Lung (tissue), 12 donors: ENCODE data around the gene CDC42SE1. TPM values are rescaled to one million over a fixed set of nuclear protein-coding genes. Genes with fewer than 3 reads are reported as not detected.

Experiments
- ATAC-seq: fragments of 200-7000 bp; cut with Tn5 transposase; one replicate; pipeline ENCODE4 v1.9.1; 2020; ENCODE audit warnings: moderate number of reproducible peaks; ENCODE audit not compliant: insufficient read depth, low FRiP score
- DNase-seq, 3 donors: peaks; one replicate each; pipeline ENCODE4 v3.0.0-alpha.2; 2013 to 2017
- H3K27ac ChIP-seq, 2 donors: one replicate each; pipeline ENCODE4 v1.5.1; 2013; ENCODE audit warnings: mild to moderate bottlenecking in 2 of 2, moderate library complexity in 2 of 2, control low read depth in 1 of 2, inconsistent platforms in 1 of 2, low read depth in 1 of 2, low read length in 1 of 2
- H3K27me3 ChIP-seq, 3 donors: one replicate each; pipeline ENCODE4 v1.5.1; 2013; ENCODE audit warnings: low read length in 2 of 3; ENCODE audit not compliant: control insufficient read depth in 3 of 3, insufficient read depth in 3 of 3
- H3K36me3 ChIP-seq, 4 donors: one replicate each; pipeline ENCODE4 v1.5.1; 2013; ENCODE audit warnings: low read length in 4 of 4, mild to moderate bottlenecking in 1 of 4, moderate library complexity in 1 of 4; ENCODE audit not compliant: control insufficient read depth in 4 of 4, insufficient read depth in 4 of 4
- H3K4me1 ChIP-seq, 5 donors: one replicate each; pipeline ENCODE4 v1.5.1; 2013; ENCODE audit warnings: low read length in 5 of 5, mild to moderate bottlenecking in 2 of 5, moderate library complexity in 1 of 5; ENCODE audit not compliant: control insufficient read depth in 5 of 5, insufficient read depth in 5 of 5
- H3K4me3 ChIP-seq: one replicate; pipeline ENCODE4 v1.5.1; 2013; ENCODE audit warnings: mild to moderate bottlenecking, control low read depth, moderate library complexity
- H3K9ac ChIP-seq, 2 donors: one replicate each; pipeline ENCODE4 v1.5.1; 2013; ENCODE audit warnings: low read length in 2 of 2, control low read depth in 1 of 2; ENCODE audit not compliant: insufficient read depth in 1 of 2
- H3K9me3 ChIP-seq, 4 donors: one replicate each; pipeline ENCODE4 v1.5.1; 2013; ENCODE audit warnings: low read length in 3 of 4, mild to moderate bottlenecking in 1 of 4, moderate library complexity in 1 of 4; ENCODE audit not compliant: control insufficient read depth in 4 of 4, insufficient read depth in 3 of 4
- WGBS, 2 donors: extraction: QIAGEN DNeasy Blood & Tissue Kit; methylation state at CpG; one replicate each; pipeline ENCODE4 v1.1.7; 2013; 5-methylcytosine and 5-hydroxymethylcytosine counted together
- polyA plus RNA-seq, 2 donors: library from polyadenylated mRNA; stranded (reverse); fragments of 200-250 nt; gene quantifications; one replicate each; pipeline ENCODE4 v1.2.1, GENCODE V29; 2013
- total RNA-seq, 2 donors: library from RNA; depleted of rRNA in 1 of 2; stranded (reverse); fragments of >200 nt in 1 of 2; gene quantifications; one replicate each; pipeline ENCODE4 v1.2.1, GENCODE V29; 2014 to 2021
- TF ChIP-seq, protein P1 (sequence below): IDR thresholded peaks from 2 replicates; pipeline ENCODE4 v1.5.1; 2012; ENCODE audit warnings: mild to moderate bottlenecking; ENCODE audit errors: control extremely low read depth, extremely low read depth
- donor health status: control.
- donor health status: control.
- donor health status: Bipolar disorder and iron deficiency.
- donor health status: healthy.
- donor health status: DM: yes; HTN: yes; CAD: no.

CDC42SE1 gene
- total and polyA plus RNA-seq, 4 donors: 38.4 to 147 (median 95.5) TPM

DNA sequence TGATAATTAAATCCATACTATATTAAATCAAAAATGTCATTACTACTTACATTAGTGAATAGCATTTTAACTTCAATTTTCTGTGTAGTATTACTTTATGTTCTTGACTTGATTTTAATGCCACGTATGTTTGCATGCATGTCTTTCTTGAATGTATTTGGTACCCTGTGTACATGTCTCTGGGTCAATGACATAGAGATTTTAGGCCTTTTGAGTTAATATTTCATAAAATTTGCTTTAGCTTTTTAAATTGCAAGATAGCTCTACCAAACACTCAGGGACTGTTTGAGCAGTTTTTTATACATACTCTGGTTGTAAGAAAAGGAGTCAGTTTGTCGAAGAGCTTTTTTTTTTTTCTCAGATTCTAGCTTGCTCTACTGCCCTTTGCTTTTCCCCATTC, 2.3 kb upstream of the CDC42SE1 start:
- H3K27me3 ChIP-seq: no peaks in the 10 kb centered on the region
- H3K36me3 ChIP-seq: peaks cover 0 to 3% (median under 1%) of the 10 kb centered on the region in 4 donors
- DNase-seq (peak in 1 of 3 donors; percentile 49), ATAC-seq (no peak)
- H3K4me1 ChIP-seq: peaks cover 3 to 31% (median 8%) of the 10 kb centered on the region in 5 donors
- no peaks in the 10 kb centered on the region for H3K9me3 ChIP-seq
- H3K9ac ChIP-seq: peak overlapping the region in 1 of 2 donors; percentile 34
- TF ChIP-seq, protein P1, sequence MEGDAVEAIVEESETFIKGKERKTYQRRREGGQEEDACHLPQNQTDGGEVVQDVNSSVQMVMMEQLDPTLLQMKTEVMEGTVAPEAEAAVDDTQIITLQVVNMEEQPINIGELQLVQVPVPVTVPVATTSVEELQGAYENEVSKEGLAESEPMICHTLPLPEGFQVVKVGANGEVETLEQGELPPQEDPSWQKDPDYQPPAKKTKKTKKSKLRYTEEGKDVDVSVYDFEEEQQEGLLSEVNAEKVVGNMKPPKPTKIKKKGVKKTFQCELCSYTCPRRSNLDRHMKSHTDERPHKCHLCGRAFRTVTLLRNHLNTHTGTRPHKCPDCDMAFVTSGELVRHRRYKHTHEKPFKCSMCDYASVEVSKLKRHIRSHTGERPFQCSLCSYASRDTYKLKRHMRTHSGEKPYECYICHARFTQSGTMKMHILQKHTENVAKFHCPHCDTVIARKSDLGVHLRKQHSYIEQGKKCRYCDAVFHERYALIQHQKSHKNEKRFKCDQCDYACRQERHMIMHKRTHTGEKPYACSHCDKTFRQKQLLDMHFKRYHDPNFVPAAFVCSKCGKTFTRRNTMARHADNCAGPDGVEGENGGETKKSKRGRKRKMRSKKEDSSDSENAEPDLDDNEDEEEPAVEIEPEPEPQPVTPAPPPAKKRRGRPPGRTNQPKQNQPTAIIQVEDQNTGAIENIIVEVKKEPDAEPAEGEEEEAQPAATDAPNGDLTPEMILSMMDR: no peak
- no peak overlapping the region for H3K4me3 ChIP-seq
- 79 to 91% methylated on average over 2 of the region's 2 CpGs for WGBS, 2 donors
- no peak overlapping the region for H3K27ac ChIP-seq

DNA sequence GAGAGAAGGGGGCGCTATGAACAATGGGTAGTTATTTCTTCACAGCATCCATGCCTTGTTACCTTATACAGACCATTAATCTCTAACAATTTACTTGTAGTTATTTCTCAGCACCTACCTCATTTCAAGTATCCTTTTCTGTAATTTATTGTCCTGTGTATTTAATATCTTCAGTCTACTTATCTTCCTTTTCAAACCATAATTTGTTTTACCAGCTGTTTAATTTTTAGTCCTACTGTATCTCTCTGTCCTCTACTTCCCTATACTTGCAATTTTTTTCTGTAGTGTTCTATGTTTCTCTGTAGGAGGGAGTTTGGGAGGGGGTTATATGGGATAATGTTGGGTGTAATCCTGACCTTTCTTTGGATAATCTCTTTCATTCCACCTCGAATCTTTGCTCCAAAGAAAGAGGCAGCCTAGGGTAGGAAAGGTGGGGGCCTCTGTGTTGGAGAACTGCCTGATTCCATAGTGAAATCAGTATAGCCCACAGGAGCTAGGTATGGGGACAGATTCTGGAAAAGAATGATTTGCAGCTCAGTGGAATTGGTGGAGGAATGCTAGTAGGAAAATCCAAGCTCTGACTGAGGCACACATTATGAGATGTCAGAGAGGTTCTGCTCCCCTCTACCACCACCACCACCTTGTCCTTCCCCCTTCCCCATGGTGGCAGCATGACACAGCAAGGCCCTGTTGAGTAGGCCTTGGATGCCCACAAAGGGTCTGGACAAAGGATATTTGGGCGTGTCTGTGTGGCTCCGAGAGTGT, 1.4 kb upstream of the CDC42SE1 start:
- Histone ChIP-seq H3K27me3 (no peaks in the 10 kb centered on the region), H3K9ac (peak overlapping the region; percentile 66 to 92), H3K36me3 (peaks cover 4 to 9% (median 5%) of the 10 kb centered on the region in 4 donors), H3K4me3 (no peak overlapping the region), H3K9me3 (no peaks in the 10 kb centered on the region), H3K4me1 (peaks cover 9 to 35% (median 11%) of the 10 kb centered on the region in 5 donors), H3K27ac (no peak overlapping the region)
- ATAC-seq (no peak), DNase-seq (peak; percentile 21 to 53 (median 38))
- TF ChIP-seq, protein P1: no peak
- WGBS, 2 donors: 62 to 72% methylated on average over 4 of the region's 4 CpGs

DNA sequence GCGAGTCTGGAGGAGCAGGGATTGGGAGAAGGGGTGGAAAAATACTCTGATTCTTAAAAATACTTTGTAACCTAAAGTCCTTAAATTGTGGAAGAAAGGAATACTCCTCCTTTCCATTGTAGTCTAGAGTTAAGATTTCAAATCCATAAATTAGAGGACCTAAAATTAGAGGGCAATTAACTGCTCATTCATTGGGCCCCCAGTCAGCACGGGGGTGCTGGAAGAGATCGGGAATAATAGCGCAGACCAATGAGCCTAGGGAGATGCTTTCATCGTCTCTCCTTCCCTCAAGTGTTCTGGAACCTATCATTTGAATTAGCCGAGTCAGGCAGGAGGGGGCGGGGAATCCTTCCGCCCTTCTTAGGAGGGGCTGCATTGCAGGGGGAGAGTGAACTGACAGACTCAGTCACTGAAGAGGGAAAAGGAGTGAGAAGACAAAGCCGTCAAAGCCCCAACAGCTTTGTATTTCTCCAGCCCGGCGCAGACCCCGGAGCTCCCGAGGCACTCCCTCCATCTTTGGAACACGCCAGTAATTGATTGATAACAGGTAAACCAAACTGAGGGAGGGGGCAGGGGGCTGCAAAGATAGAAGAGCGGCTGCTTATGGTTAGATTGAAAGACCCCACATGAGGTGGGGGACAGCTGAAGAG, 710 bp upstream of the CDC42SE1 start, which contains the start of gene MLLT11:
Gene MLLT11, plus strand, starts transcription at position 391 of the 650 bp plus-strand sequence. CDS start 6,828 bp downstream, outside the sequence.
- Histone ChIP-seq H3K9ac (peak within 1 kb of the TSS; percentile 70 to 92), H3K4me1 (peaks cover 11 to 35% (median 14%) of the 10 kb centered on the region in 5 donors), H3K27me3 (no peaks in the 10 kb centered on the region), H3K27ac (peak within 1 kb of the TSS; percentile 95 to 97), H3K4me3 (peak within 1 kb of the TSS; percentile 95), H3K9me3 (no peaks in the 10 kb centered on the region), H3K36me3 (peaks cover 11 to 16% (median 12%) of the 10 kb centered on the region in 4 donors)
- WGBS, 2 donors: 2 to 5% methylated on average over 15 of the region's 15 CpGs
- TF ChIP-seq, protein P1: no peak
- DNase-seq (peak; percentile 87 to 93 (median 93)), ATAC-seq (no peak)
